Skeletal muscle satellite cell (primary cell): Measurements from ENCODE around the gene ROCK2. TPM values are rescaled to one million over a fixed set of nuclear protein-coding genes. Genes with fewer than 3 reads are reported as not detected.
A peak's percentile ranks its signal among the peaks of the same experiment; 100 is the strongest.

Experiments used
- H3K27me3 ChIP-seq: 2 replicates; pipeline ENCODE4 v1.7.0; 2013; ENCODE audit warnings: low read length; ENCODE audit not compliant: control insufficient read depth, insufficient read depth
- H3K36me3 ChIP-seq: 2 replicates; pipeline ENCODE4 v1.7.0; 2013; ENCODE audit warnings: mild to moderate bottlenecking, control low read depth, low read length; ENCODE audit not compliant: insufficient read depth
- H3K4me1 ChIP-seq: 2 replicates; pipeline ENCODE4 v1.7.0; 2013; ENCODE audit warnings: low read length; ENCODE audit not compliant: control insufficient read depth, insufficient read depth
- H3K4me2 ChIP-seq: 2 replicates; pipeline ENCODE4 v1.7.0; 2013; ENCODE audit warnings: mild to moderate bottlenecking, low read length
- H3K4me3 ChIP-seq: 2 replicates; pipeline ENCODE4 v1.7.0; 2013; ENCODE audit warnings: low read length
- H3K9ac ChIP-seq: 2 replicates; pipeline ENCODE4 v1.7.0; 2013; ENCODE audit warnings: mild to moderate bottlenecking, low read depth, low read length, moderate library complexity
- H3K9me3 ChIP-seq: replicated peaks from 2 replicates; pipeline ENCODE4 v1.7.0; 2013; ENCODE audit warnings: mild to moderate bottlenecking, control low read depth, low read length
- small RNA-seq: library from RNA; depleted of rRNA; stranded (forward); fragments of <200 nt; gene quantifications from one replicate; pipeline ENCODE3, GENCODE V24; 2012

The ROCK2 gene

GRCh38 chr2:11140492-11140891 is 203.9 kb downstream of the ROCK2 start:
- H3K4me3 ChIP-seq = no peak overlapping the region
- no peak overlapping the region for H3K9ac ChIP-seq
- H3K4me1 ChIP-seq = no peaks in the 10 kb centered on the region
- H3K27me3 ChIP-seq = peaks cover 41% of the 10 kb centered on the region
- no peaks in the 10 kb centered on the region for H3K9me3 ChIP-seq
- H3K36me3 ChIP-seq = no peaks in the 10 kb centered on the region
- no peak overlapping the region for H3K4me2 ChIP-seq

GRCh38 chr2:11134349-11134748 is 210.1 kb downstream of the ROCK2 start:
- no peak overlapping the region for H3K9ac ChIP-seq
- H3K27me3 ChIP-seq = peaks cover 19% of the 10 kb centered on the region
- H3K4me1 ChIP-seq = peaks cover 16% of the 10 kb centered on the region
- no peaks in the 10 kb centered on the region for H3K36me3 ChIP-seq
- no peak overlapping the region for H3K4me3 ChIP-seq
- no peak overlapping the region for H3K4me2 ChIP-seq
- no peaks in the 10 kb centered on the region for H3K9me3 ChIP-seq

GRCh38 chr2:11133936-11134320 is 210.5 kb downstream of the ROCK2 start:
- H3K9me3 ChIP-seq = no peaks in the 10 kb centered on the region

GRCh38 chr2:11133238-11133935 is 211.0 kb downstream of the ROCK2 start:
- Histone ChIP-seq H3K9ac (peak overlapping the region; percentile 60), H3K4me1 (peaks cover 21% of the 10 kb centered on the region), H3K36me3 (no peaks in the 10 kb centered on the region), H3K9me3 (no peaks in the 10 kb centered on the region), H3K27me3 (peaks cover 19% of the 10 kb centered on the region), H3K4me3 (peak overlapping the region; percentile 81), H3K4me2 (peak overlapping the region; percentile 99)

More at GRCh38 chr2:11133936-11134320, 210.5 kb downstream of the ROCK2 start:
- Histone ChIP-seq H3K4me1 (peaks cover 16% of the 10 kb centered on the region), H3K27me3 (peaks cover 19% of the 10 kb centered on the region), H3K4me2 (peak overlapping the region; percentile 99), H3K36me3 (no peaks in the 10 kb centered on the region), H3K4me3 (peak overlapping the region; percentile 81), H3K9ac (no peak overlapping the region)

DNA sequence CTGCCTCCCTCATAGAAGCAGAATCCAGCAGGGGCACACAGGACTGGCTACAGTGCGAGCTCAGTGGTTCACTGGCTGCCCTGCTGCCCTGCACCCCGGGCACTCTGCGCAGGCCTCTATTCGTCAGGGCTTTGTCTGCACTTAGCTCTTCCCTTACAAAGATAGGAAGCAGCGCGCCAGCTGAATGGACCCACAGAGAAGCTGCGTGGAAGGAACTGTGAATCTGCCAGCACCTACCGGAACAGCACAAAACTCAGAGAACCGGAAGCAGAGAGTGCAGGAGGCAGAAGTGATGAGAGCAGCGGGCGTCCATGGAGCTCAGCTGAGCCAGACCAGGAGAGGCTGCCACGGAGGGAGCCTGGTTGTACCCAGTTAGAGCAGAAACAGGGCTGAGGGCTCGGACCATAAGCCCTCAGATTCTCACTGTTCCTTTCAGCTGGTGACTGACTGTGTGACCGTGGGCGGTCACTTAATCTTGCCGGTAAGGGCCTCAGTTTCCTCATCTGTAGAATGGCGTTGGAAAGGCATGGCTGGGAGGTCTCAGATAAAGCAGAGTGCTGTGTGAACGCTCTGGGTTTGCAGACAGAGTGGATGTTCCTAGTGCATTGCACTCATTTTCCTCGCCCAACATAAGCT is 212.3 kb downstream of the ROCK2 start:
- Histone ChIP-seq H3K36me3 (no peaks in the 10 kb centered on the region), H3K27me3 (peaks cover 16% of the 10 kb centered on the region), H3K4me1 (peaks cover 23% of the 10 kb centered on the region), H3K4me2 (peak overlapping the region; percentile 99), H3K9ac (no peak overlapping the region), H3K4me3 (no peak overlapping the region), H3K9me3 (no peaks in the 10 kb centered on the region)

- H3K9ac ChIP-seq = no peak overlapping the region
- H3K27me3 ChIP-seq = peaks cover 15% of the 10 kb centered on the region
- H3K36me3 ChIP-seq = no peaks in the 10 kb centered on the region
- H3K4me2 ChIP-seq = no peak overlapping the region
- peaks cover 23% of the 10 kb centered on the region for H3K4me1 ChIP-seq
- H3K9me3 ChIP-seq = no peaks in the 10 kb centered on the region
- H3K4me3 ChIP-seq = no peak overlapping the region
Observed at GRCh38 chr2:11131166-11131920, 213.1 kb downstream of the ROCK2 start.

Small RNA genes within 50 kb of the gene (small RNA-seq; reads per million reads assigned to genes)
- gene RNU6-1081P = not detected
